HG03354 (cell line): ENCODE results near the gene NFKBIE.
A peak's percentile ranks its signal among the peaks of the same experiment; 100 is the strongest.

Experiments used
- ATAC-seq: cut with Tn5 transposase; IDR thresholded peaks from one replicate; pipeline ENCODE4 v1.9.1; 2021; ENCODE audit warnings: mild to moderate bottlenecking; ENCODE audit not compliant: unreplicated experiment, poor library complexity, severe bottlenecking

The NFKBIE gene

DNA sequence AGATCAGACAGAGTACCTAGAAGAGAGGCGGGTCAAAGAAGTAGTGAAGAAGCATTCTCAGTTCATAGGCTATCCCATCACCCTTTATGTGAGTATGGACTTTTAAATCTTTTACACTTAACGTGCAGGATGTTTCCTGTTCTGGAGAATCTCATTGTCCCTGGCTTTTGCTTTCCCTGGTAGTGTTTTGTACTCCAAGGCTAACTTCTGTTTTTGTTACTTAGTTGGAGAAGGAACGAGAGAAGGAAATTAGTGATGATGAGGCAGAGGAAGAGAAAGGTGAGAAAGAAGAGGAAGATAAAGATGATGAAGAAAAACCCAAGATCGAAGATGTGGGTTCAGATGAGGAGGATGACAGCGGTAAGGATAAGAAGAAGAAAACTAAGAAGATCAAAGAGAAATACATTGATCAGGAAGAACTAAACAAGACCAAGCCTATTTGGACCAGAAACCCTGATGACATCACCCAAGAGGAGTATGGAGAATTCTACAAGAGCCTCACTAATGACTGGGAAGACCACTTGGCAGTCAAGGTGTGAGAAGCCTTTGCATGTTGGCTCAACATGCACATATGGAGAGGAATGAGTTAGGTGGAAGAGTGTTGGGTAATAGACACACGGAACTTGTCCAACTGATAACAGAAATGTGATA, 15.2 kb downstream of the NFKBIE start:
- no peak for ATAC-seq

DNA sequence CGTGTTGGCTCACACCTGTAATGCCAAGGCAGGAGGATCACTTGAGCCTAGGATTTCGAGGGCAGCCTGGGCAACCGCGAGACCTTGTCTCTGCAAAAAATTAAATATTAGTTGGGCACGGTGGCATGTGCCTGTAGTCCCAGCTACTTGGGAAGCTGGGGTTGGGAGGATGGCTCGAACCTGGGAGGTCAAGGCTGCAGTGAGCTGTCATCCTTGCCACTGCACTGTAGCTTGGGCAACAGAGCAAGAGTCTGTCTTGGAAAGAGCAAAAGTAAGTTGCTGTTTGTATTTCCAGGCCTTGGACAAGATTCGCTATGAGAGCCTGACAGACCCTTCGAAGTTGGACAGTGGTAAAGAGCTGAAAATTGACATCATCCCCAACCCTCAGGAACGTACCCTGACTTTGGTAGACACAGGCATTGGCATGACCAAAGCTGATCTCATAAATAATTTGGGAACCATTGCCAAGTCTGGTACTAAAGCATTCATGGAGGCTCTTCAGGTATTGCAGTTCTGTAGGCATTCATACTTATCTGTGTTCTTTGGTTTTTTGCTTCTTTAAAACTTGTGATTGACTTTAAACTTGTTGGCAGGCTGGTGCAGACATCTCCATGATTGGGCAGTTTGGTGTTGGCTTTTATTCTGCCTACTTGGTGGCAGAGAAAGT, 16.1 kb downstream of the NFKBIE start:
- no peak for ATAC-seq

GRCh38 chr6:44248579-44248978, 16.8 kb downstream of the NFKBIE start:
- ATAC-seq, result no peak

GRCh38 chr6:44247338-44248302, 17.7 kb downstream of the NFKBIE start:
- peak; percentile 45 for ATAC-seq

- ATAC-seq, result peak; percentile 77
Observed at GRCh38 chr6:44246663-44247337, 18.6 kb downstream of the NFKBIE start, which contains the start of gene HSP90AB1. Gene HSP90AB1 (plus strand): TSS chr6:44247101. CDS start chr6:44248630, 1,529 bp downstream.

- ATAC-seq, result peak; percentile 48
Observed at GRCh38 chr6:44245912-44246662, 19.3 kb downstream of the NFKBIE start.

DNA sequence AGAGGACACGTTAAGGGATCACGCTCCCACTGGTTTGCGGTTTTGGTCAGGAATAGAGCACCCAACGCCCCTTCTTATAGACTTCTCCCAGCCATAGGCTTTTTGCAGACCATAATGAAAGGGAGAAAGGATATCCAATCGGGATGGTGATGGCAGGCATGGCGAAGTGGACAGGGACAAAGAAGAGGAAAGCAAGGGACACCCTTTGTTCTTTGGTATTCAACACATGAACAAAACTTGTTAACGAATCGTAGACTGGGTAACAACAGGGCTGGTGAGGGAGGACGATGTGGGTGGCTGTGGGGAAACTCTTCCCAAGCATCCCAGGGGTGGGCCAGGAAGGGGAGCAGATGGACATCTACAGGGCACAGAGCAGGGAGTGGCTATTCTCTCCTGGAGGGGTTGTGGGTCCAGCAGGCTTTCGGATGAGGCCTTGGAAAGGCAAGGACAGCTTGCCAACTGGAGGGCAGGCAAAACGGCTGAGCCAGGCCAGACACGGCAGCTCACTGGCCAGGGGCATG, 19.9 kb downstream of the NFKBIE start:
- no peak for ATAC-seq

DNA sequence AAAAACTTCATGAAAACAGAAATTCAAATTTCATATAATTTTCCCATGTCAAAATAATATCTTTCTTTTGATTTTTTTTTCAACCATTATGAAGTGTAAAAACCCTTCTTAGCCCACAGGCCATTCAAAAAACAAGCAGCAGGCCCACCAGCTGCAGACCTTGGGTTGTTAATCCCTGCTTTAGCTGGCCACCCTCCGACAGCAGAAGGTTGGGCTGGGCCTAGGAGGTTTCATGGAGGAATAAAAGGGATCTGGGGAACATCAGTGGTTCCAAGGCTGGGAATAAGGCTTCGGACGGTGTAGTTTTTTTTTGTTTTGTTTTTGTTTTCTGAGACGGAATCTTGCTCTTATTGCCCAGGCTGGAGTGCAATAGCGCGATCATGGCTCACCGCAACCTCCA, 22.0 kb downstream of the NFKBIE start:
- ATAC-seq, result no peak

- no peak for ATAC-seq
Observed at GRCh38 chr6:44238687-44239350, 26.5 kb downstream of the NFKBIE start.

- ATAC-seq, result peak; percentile 93
Observed at GRCh38 chr6:44237813-44238433, 27.4 kb downstream of the NFKBIE start.

GRCh38 chr6:44237021-44237812, 28.1 kb downstream of the NFKBIE start:
- peak; percentile 60 for ATAC-seq

- ATAC-seq, result no peak
Observed at GRCh38 chr6:44235891-44236516, 29.3 kb downstream of the NFKBIE start.

DNA sequence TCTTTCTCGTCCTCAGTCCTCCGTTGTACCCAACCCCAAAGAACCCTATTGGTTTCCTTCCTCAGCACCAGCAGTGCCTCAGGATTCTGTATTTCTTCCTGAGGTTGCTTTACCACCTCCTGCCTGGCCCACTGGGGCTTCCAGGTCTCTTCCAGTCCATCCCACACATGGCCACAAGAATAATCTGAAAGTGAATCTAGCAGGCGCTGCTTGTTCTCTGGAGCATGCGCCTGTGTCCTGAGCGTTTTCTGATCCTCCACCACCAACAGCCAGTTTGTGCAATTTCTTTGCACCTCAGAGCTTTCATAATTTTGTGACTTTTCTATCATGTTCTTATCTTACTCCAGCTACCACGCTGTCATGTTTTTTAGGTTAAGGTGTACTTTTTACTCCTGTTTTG, 30.1 kb downstream of the NFKBIE start:
- no peak for ATAC-seq

GRCh38 chr6:44234101-44235025, 31.0 kb downstream of the NFKBIE start:
- ATAC-seq, result no peak

- no peak for ATAC-seq
Observed at GRCh38 chr6:44233567-44234100, 31.7 kb downstream of the NFKBIE start.
